ENCODE data around the gene CTNNBIP1. TPM values are rescaled to one million over a fixed set of nuclear protein-coding genes. Genes with fewer than 3 reads are reported as not detected.
"Not testable (repeated sequence)": the region's sequence is repeated elsewhere in the genome, so short reads cannot be mapped to it uniquely, and the experiment has no call there.

CTNNBIP1 gene
- total and polyA plus RNA-seq, 10 donors, result 7.3 to 17.5 (median 12.1) TPM

- peaks cover 0 to 43% (median 22%) of the 10 kb centered on the region in 6 donors for H3K4me1 ChIP-seq
- 88 to 94% (median 90%) methylated on average over 6 of the region's 6 CpGs for WGBS, 5 donors
- DNase-seq, result no peak
Measured at GRCh38 chr1:9811239-9811966, 98.7 kb downstream of the CTNNBIP1 start.

GRCh38 chr1:9809100-9809510, 101.0 kb downstream of the CTNNBIP1 start:
- DNase-seq, result no peak
- intact Hi-C loops (cut with DNase I; ENCODE audit: low total_unique reads), result no loop called here
- peaks cover 0 to 50% (median 19%) of the 10 kb centered on the region in 6 donors for H3K4me1 ChIP-seq
- WGBS, 5 donors, result 68 to 81% (median 77%) methylated on average over 8 of the region's 8 CpGs
- peaks cover 0 to 6% (median 0%) of the 10 kb centered on the region in 6 donors for H3K36me3 ChIP-seq
- no peaks in the 10 kb centered on the region for H3K27me3 ChIP-seq (replicated peaks in 1 of 7)
- no peak overlapping the region for H3K4me3 ChIP-seq
- no peak overlapping the region for H3K27ac ChIP-seq
- H3K9me3 ChIP-seq, result no peaks in the 10 kb centered on the region
- no peak for TF ChIP-seq POLR2A (IDR thresholded peaks at IDR 0.05)
- TF ChIP-seq POLR2AphosphoS5 (IDR thresholded peaks at IDR 0.05), result no peak
- no peak for TF ChIP-seq CTCF (IDR thresholded peaks at IDR 0.05 in 8 of 11, conservative IDR thresholded peaks at IDR 0.05 in 3 of 11)

More at GRCh38 chr1:9811239-9811966, 98.7 kb downstream of the CTNNBIP1 start:
- H3K9me3 ChIP-seq, result no peaks in the 10 kb centered on the region
- H3K36me3 ChIP-seq, result peaks cover 0 to 6% (median 0%) of the 10 kb centered on the region in 6 donors
- no peaks in the 10 kb centered on the region for H3K27me3 ChIP-seq (replicated peaks in 1 of 7)
- TF ChIP-seq POLR2AphosphoS5 (IDR thresholded peaks at IDR 0.05) (no peak), POLR2A (IDR thresholded peaks at IDR 0.05) (no peak), CTCF (IDR thresholded peaks at IDR 0.05 in 8 of 11, conservative IDR thresholded peaks at IDR 0.05 in 3 of 11) (no peak)
- H3K27ac ChIP-seq, result no peak overlapping the region
- H3K4me3 ChIP-seq, result no peak overlapping the region
- intact Hi-C loops (cut with DNase I; ENCODE audit: low total_unique reads), result no loop called here

GRCh38 chr1:9808459-9808858, 101.6 kb downstream of the CTNNBIP1 start:
- Histone ChIP-seq H3K4me1 (peaks cover 0 to 55% (median 19%) of the 10 kb centered on the region in 6 donors), H3K27me3 (replicated peaks in 1 of 7) (no peaks in the 10 kb centered on the region), H3K27ac (no peak overlapping the region), H3K9me3 (no peaks in the 10 kb centered on the region), H3K4me3 (no peak overlapping the region), H3K36me3 (peaks cover 0 to 6% (median 0%) of the 10 kb centered on the region in 6 donors)
- 89 to 93% (median 91%) methylated on average over 8 of the region's 8 CpGs for WGBS, 5 donors
- no peak for DNase-seq
- no peak for TF ChIP-seq CTCF (IDR thresholded peaks at IDR 0.05 in 8 of 11, conservative IDR thresholded peaks at IDR 0.05 in 3 of 11)
- no peak for TF ChIP-seq POLR2AphosphoS5 (IDR thresholded peaks at IDR 0.05)
- no peak for TF ChIP-seq POLR2A (IDR thresholded peaks at IDR 0.05)
- intact Hi-C loops (cut with DNase I; ENCODE audit: low total_unique reads), result no loop called here

- Histone ChIP-seq H3K36me3 (peaks cover 0 to 6% (median 0%) of the 10 kb centered on the region in 6 donors), H3K9me3 (no peaks in the 10 kb centered on the region)
- WGBS, 5 donors, result 69 to 78% (median 76%) methylated on average over 12 of the region's 12 CpGs
Measured at GRCh38 chr1:9807541-9807940, 102.5 kb downstream of the CTNNBIP1 start.

GRCh38 chr1:9805972-9806371, 104.1 kb downstream of the CTNNBIP1 start:
- 85 to 95% (median 93%) methylated on average over 5 of the region's 5 CpGs for WGBS, 5 donors
- H3K36me3 ChIP-seq; H3K27me3 ChIP-seq (replicated peaks in 1 of 7); H3K4me3 ChIP-seq; H3K27ac ChIP-seq; intact Hi-C loops (cut with DNase I; ENCODE audit: low total_unique reads); DNase-seq; H3K9me3 ChIP-seq: not testable (repeated sequence)
- H3K4me1 ChIP-seq, result peaks cover 0 to 71% (median 23%) of the 10 kb centered on the region in 6 donors

More at GRCh38 chr1:9807541-9807940, 102.5 kb downstream of the CTNNBIP1 start:
- Histone ChIP-seq H3K4me3 (no peak overlapping the region), H3K4me1 (peaks cover 0 to 64% (median 20%) of the 10 kb centered on the region in 6 donors), H3K27ac (no peak overlapping the region), H3K27me3 (replicated peaks in 1 of 7) (no peaks in the 10 kb centered on the region)
- no peak for DNase-seq
- no peak for TF ChIP-seq CTCF (IDR thresholded peaks at IDR 0.05 in 8 of 11, conservative IDR thresholded peaks at IDR 0.05 in 3 of 11)
- TF ChIP-seq POLR2A (IDR thresholded peaks at IDR 0.05), result no peak
- no peak for TF ChIP-seq POLR2AphosphoS5 (IDR thresholded peaks at IDR 0.05)
- intact Hi-C loops (cut with DNase I; ENCODE audit: low total_unique reads), result no loop called here

All from spleen (tissue), 11 donors.